ENCODE data around the gene MED10. TPM values are rescaled to one million over a fixed set of nuclear protein-coding genes. Genes with fewer than 3 reads are reported as not detected.

MED10 gene
- polyA plus RNA-seq, 1 experiment: 36.6 TPM

- no peak for DNase-seq (ENCODE audit: low read depth)
- Histone ChIP-seq H3K4me3 (ENCODE audit: low read depth, low read length) (no peak overlapping the region), H3K27me3 (ENCODE audit: control insufficient read depth, insufficient read depth, low read length) (no peaks in the 10 kb centered on the region), H3K36me3 (ENCODE audit: control insufficient read depth, insufficient read depth, low read length) (no peaks in the 10 kb centered on the region)
- ChIA-PET POLR2A (no interaction called here), CTCF (no interaction called here)
- no peak for TF ChIP-seq CTCF (IDR thresholded peaks at IDR 0.05; ENCODE audit: insufficient read depth, low read depth, low read length)
Measured at GRCh38 chr5:6356578-6357164, 21.7 kb downstream of the MED10 start.

GRCh38 chr5:6355294-6355693 is 23.1 kb downstream of the MED10 start:
- no peak overlapping the region for H3K4me3 ChIP-seq (ENCODE audit: low read depth, low read length)
- no peaks in the 10 kb centered on the region for H3K36me3 ChIP-seq (ENCODE audit: control insufficient read depth, insufficient read depth, low read length)
- ChIA-PET POLR2A (no interaction called here), CTCF (no interaction called here)
- no peak for DNase-seq (ENCODE audit: low read depth)
- H3K27me3 ChIP-seq (ENCODE audit: control insufficient read depth, insufficient read depth, low read length): no peaks in the 10 kb centered on the region
- no peak for TF ChIP-seq CTCF (IDR thresholded peaks at IDR 0.05; ENCODE audit: insufficient read depth, low read depth, low read length)

GRCh38 chr5:6354848-6355247 is 23.5 kb downstream of the MED10 start:
- CTCF ChIA-PET: no interaction called here
- POLR2A ChIA-PET: no interaction called here

GRCh38 chr5:6353602-6354302 is 24.6 kb downstream of the MED10 start:
- Histone ChIP-seq H3K27me3 (ENCODE audit: control insufficient read depth, insufficient read depth, low read length) (no peaks in the 10 kb centered on the region), H3K4me3 (ENCODE audit: low read depth, low read length) (no peak overlapping the region), H3K36me3 (ENCODE audit: control insufficient read depth, insufficient read depth, low read length) (no peaks in the 10 kb centered on the region)
- no peak for TF ChIP-seq CTCF (IDR thresholded peaks at IDR 0.05; ENCODE audit: insufficient read depth, low read depth, low read length)
- no peak for DNase-seq (ENCODE audit: low read depth)
- CTCF ChIA-PET: no interaction called here
- POLR2A ChIA-PET: no interaction called here

More at GRCh38 chr5:6354848-6355247, 23.5 kb downstream of the MED10 start:
- DNase-seq (ENCODE audit: low read depth): no peak
- Histone ChIP-seq H3K27me3 (ENCODE audit: control insufficient read depth, insufficient read depth, low read length) (no peaks in the 10 kb centered on the region), H3K4me3 (ENCODE audit: low read depth, low read length) (no peak overlapping the region), H3K36me3 (ENCODE audit: control insufficient read depth, insufficient read depth, low read length) (no peaks in the 10 kb centered on the region)
- no peak for TF ChIP-seq CTCF (IDR thresholded peaks at IDR 0.05; ENCODE audit: insufficient read depth, low read depth, low read length)

GRCh38 chr5:6350277-6351090 is 27.9 kb downstream of the MED10 start:
- ChIA-PET CTCF (no interaction called here), POLR2A (no interaction called here)
- no peaks in the 10 kb centered on the region for H3K27me3 ChIP-seq (ENCODE audit: control insufficient read depth, insufficient read depth, low read length)
- no peaks in the 10 kb centered on the region for H3K36me3 ChIP-seq (ENCODE audit: control insufficient read depth, insufficient read depth, low read length)
- H3K4me3 ChIP-seq (ENCODE audit: low read depth, low read length): no peak overlapping the region
- DNase-seq (ENCODE audit: low read depth): no peak
- no peak for TF ChIP-seq CTCF (IDR thresholded peaks at IDR 0.05; ENCODE audit: insufficient read depth, low read depth, low read length)
